NB4 (cell line): ENCODE measurements around the gene IQCE.

ENCODE experiments used
- DNase-seq: peaks from one replicate; pipeline ENCODE4 v3.0.0; 2010; ENCODE audit warnings: low read depth
- H3K4me3 ChIP-seq: one replicate; pipeline ENCODE4 v1.5.1; 2011; ENCODE audit warnings: mild to moderate bottlenecking, low read depth, low read length, moderate library complexity
- CTCF ChIP-seq: IDR thresholded peaks from one replicate; pipeline ENCODE4 v1.5.1; 2012; ENCODE audit warnings: low read depth, low read length
- MAX ChIP-seq: IDR thresholded peaks from 2 replicates; pipeline ENCODE4 v1.6.1; 2011; ENCODE audit warnings: low read depth, low read length
- MYC ChIP-seq: IDR thresholded peaks from 2 replicates; pipeline ENCODE4 v1.6.1; 2011; ENCODE audit warnings: low read depth, low read length
- POLR2A ChIP-seq: IDR thresholded peaks from 2 replicates; pipeline ENCODE4 v1.6.1; 2011; ENCODE audit warnings: mild to moderate bottlenecking; ENCODE audit not compliant: insufficient read length; ENCODE audit errors: extremely low read depth

The IQCE gene

GRCh38 chr7:2598154-2598823, 39.5 kb downstream of the IQCE start:
- no peak for DNase-seq
- no peak for TF ChIP-seq MAX
- no peak for TF ChIP-seq CTCF
- no peak for TF ChIP-seq POLR2A
- no peak for TF ChIP-seq MYC
- H3K4me3 ChIP-seq: no peak overlapping the region

- no peak for DNase-seq
- TF ChIP-seq POLR2A (no peak), MAX (no peak), MYC (no peak), CTCF (no peak)
- H3K4me3 ChIP-seq: no peak overlapping the region
Measured at GRCh38 chr7:2601065-2601464, 42.3 kb downstream of the IQCE start.

- H3K4me3 ChIP-seq: no peak overlapping the region
- TF ChIP-seq MYC (no peak), CTCF (no peak), POLR2A (no peak), MAX (no peak)
- no peak for DNase-seq
Measured at GRCh38 chr7:2601907-2602306, 43.1 kb downstream of the IQCE start.

GRCh38 chr7:2602406-2603043, 43.7 kb downstream of the IQCE start:
- H3K4me3 ChIP-seq: no peak overlapping the region
- no peak for DNase-seq

More at GRCh38 chr7:2602406-2603043, 43.7 kb downstream of the IQCE start:
- TF ChIP-seq CTCF (no peak), MAX (no peak), POLR2A (no peak), MYC (no peak)
